Skin epidermis (tissue), 12 donors: ENCODE data around the gene BHLHA15.

Source experiments
- H3K27ac ChIP-seq, 21 experiments: fragments of 200-600 bp; sonication (generic) in 11 of 21; one replicate each; pipeline ENCODE4 v1.5.0; 2020; ENCODE audit warnings: mild to moderate bottlenecking in 3 of 21, inconsistent platforms in 2 of 21, moderate library complexity in 2 of 21
- H3K4me3 ChIP-seq, 7 experiments: fragments of 200-600 bp; sonication (generic) in 2 of 7; one replicate each; pipeline ENCODE4 v1.5.0; 2020; ENCODE audit warnings: inconsistent platforms in 2 of 7, mild to moderate bottlenecking in 2 of 7, moderate library complexity in 1 of 7

BHLHA15 gene

DNA sequence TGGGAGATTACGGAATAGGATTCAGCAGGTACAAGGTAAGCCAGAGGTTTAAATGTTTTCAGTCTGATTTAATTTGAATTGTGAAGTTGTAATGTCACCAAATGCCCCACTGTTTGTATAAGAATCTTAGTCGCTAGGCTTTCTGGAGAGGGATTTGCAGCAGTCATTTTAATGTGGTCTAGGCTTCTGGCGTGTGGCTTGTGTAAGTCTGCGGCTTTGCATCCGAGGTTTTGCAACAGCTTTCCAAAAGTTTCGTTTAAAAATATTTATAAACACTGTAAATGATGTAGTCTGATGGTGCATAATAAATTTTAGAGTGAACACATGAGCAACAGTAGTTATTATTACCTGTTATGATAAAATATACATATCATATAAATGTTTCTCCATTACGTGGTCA is 26.1 kb upstream of the BHLHA15 start:
- H3K4me3 ChIP-seq, result no peak overlapping the region
- H3K27ac ChIP-seq, result no peak overlapping the region

DNA sequence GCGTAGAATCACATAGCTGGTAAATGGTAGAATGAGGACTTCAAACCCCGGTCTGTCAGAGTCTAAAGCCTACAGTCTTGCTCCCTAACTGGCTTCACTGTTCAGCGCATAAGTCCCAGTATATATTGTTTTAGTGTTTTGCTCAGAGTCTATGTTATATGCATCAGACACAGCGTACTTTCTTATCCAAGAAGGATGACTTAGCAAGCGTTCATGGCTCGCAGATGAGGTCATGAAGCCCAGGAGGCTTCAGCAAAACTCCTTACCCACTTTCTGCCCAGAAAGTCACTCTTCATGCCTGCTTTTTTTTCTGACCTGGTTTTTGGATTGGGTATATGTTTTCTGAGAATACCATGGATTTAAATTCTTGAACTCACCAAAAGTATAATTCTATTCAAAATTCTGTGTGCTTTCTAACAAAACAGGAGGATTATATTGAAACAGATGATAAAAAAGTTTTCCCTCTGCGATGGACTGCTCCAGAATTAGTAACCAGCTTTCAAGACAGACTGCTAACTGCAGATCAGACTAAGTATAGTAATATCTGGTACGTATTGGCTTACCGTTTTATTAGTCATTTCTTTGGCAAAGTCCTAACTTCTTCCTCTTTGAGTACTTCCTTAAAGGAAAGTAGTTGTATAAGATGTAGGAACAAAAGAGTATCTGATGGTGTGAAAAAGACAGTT is 24.6 kb upstream of the BHLHA15 start:
- Histone ChIP-seq H3K4me3 (no peak overlapping the region), H3K27ac (peak overlapping the region in 3 of 21 experiments; percentile 6 to 46 (median 11))

DNA sequence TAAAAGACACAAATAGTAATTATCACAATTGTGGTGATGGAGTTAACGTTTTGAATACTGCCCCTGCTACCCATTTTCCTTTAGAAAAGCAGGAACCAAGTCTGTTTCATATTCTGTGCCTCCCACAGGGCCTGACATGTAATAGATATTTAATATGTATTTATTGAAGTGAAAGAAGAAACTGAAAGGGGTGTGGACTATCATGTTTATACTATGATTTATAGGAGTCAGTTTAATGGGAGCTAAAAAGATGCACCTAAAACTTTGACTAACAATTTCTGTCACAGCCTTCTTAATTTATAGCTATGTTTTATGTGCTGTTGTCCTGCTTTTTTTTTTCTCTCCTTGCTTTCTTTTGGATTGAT is 24.1 kb upstream of the BHLHA15 start:
- H3K27ac ChIP-seq, result peak overlapping the region in 2 of 21 experiments; percentile 6 to 11

DNA sequence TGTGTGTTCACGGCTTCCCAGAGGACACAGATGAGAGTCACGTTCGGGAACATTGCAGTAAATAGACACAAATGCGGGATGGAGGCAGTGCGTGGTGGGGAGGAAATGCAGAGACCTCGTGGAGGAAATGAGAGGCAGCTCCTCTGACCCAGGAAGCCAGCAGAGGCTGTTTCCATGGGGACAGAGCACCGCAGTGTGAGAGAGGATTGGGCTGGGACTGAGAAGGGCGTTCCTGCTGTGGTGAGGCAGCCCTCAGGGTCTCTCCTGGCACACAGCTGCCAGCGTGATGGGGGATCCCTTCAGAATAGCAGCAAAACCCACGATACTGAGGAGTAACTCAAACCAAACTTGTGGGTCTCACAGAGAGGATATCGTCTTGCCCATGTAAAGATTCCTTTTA is 21.7 kb upstream of the BHLHA15 start:
- Histone ChIP-seq H3K27ac (no peak overlapping the region), H3K4me3 (no peak overlapping the region)

More for the DNA sequence above, 24.1 kb upstream of the BHLHA15 start:
- H3K4me3 ChIP-seq, result no peak overlapping the region

DNA sequence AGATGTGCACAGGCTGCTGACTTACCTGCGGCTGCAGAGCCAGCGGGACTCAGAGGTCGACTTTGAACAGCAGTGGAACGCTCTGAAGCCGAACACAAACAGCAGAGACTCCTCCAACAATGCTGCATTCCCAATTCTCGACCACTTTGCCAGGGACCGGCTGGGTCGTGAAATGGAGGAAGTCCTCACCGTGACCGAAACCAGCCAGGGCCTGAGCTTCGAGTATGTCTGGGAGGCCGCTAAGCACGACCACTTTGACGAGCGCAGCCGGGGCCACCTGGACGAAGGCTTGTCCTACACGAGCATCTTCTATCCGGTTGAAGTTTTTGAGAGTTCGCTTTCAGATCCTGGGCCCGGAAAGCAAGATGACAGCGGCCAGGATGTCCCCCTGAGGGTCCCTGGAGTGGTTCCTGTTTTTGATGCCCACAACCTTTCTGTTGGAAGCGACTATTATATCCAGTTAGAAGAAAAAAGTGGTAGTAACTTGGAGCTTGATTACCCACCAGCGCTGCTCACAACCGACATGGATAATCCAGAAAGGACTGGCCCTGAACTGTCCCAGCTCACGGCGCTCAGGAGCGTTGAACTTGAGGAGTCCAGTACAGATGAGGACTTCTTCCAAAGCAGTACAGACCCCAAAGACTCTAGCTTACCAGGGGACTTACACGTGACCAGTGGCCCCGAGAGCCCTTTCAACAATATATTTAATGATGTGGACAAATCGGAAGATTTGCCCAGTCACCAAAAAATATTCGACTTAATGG is 19.4 kb upstream of the BHLHA15 start:
- H3K4me3 ChIP-seq, result no peak overlapping the region
- no peak overlapping the region for H3K27ac ChIP-seq

DNA sequence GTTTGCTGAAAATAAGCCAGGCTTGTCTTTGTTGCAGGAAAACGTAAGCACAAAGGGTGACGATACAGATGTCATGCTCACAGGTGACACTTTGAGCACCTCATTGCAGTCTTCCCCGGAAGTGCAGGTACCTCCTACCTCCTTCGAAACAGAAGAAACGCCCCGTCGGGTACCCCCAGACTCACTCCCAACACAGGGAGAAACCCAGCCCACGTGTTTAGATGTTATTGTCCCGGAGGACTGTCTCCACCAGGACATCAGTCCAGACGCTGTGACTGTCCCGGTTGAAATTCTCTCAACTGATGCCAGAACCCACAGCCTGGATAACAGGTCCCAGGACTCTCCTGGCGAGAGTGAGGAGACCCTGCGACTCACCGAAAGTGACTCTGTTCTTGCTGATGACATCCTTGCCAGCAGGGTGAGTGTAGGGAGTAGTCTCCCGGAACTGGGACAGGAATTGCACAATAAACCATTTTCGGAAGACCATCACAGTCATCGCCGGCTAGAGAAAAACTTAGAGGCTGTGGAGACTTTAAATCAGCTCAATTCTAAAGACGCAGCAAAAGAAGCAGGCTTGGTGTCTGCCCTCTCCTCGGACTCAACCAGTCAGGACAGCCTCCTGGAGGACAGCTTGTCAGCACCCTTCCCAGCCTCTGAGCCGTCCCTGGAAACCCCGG is 18.3 kb upstream of the BHLHA15 start:
- H3K27ac ChIP-seq, result no peak overlapping the region
- no peak overlapping the region for H3K4me3 ChIP-seq

DNA sequence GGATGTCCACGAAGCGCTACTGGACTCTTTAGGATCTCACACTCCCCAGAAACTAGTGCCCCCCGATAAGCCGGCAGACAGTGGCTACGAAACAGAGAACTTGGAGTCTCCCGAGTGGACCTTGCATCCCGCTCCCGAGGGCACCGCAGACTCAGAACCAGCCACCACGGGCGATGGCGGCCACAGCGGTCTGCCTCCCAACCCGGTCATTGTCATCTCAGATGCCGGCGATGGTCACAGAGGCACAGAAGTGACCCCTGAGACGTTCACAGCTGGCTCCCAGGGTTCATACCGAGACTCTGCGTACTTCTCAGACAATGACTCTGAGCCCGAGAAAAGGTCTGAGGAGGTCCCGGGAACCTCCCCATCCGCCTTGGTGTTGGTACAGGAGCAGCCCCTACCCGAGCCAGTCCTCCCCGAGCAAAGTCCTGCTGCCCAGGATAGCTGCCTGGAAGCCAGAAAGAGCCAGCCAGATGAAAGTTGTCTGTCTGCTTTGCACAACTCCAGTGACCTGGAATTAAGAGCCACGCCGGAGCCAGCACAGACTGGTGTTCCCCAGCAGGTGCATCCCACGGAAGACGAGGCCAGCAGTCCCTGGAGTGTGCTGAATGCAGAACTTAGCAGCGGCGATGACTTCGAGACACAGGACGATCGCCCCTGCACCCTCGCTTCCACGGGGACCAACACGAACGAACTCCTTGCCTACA is 17.6 kb upstream of the BHLHA15 start:
- H3K4me3 ChIP-seq, result no peak overlapping the region

DNA sequence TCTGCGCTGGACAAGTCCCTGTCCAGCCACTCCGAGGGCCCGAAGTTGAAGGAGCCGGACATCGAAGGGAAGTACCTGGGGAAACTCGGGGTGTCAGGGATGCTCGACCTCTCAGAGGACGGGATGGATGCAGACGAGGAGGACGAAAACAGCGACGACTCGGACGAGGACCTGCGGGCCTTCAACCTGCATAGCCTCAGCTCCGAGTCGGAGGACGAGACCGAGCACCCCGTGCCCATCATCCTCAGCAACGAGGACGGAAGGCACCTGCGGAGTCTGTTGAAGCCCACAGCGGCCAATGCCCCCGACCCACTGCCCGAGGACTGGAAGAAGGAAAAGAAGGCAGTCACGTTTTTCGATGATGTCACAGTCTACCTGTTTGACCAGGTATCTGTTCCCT is 17.1 kb upstream of the BHLHA15 start:
- Histone ChIP-seq H3K4me3 (no peak overlapping the region), H3K27ac (no peak overlapping the region)

More for the DNA sequence above, 17.6 kb upstream of the BHLHA15 start:
- H3K27ac ChIP-seq, result no peak overlapping the region

DNA sequence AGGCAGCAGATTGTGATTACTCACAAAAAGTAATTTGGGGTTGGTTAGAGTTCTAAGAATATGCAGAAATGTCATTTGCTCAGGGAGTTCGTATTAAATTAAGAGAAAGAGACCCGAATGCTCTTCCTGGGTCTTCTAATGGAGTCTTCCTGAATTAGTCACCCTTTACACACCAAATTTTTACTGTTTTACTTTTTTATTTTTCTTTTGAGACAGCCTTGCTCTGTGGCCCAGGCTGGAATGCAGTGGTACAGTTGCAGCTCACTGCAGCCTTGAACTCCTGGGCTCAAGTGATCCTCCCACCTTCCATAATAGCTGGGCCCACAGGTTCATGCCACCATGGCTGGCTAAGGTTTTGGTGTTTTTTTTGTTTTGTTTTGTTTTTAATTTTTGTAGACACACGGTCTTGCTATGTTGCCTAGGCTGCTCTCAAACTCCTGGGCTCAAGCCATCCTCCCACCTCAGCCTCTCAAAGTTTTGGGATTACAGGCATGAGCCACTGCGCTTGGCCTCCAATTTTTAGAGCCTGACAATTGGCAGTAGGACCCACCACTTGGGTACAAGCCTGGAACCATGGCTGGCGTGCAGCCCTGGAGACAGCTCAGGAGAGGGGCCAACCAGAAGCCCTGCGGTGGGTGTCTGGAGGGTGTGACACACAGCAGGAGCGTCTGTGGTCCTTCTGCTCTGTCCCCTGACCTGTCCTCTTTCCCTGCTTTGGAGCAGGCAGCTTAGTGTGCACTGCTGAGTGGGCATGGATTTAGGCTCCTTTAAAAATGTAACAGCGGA is 16.4 kb upstream of the BHLHA15 start:
- Histone ChIP-seq H3K4me3 (no peak overlapping the region), H3K27ac (no peak overlapping the region)

DNA sequence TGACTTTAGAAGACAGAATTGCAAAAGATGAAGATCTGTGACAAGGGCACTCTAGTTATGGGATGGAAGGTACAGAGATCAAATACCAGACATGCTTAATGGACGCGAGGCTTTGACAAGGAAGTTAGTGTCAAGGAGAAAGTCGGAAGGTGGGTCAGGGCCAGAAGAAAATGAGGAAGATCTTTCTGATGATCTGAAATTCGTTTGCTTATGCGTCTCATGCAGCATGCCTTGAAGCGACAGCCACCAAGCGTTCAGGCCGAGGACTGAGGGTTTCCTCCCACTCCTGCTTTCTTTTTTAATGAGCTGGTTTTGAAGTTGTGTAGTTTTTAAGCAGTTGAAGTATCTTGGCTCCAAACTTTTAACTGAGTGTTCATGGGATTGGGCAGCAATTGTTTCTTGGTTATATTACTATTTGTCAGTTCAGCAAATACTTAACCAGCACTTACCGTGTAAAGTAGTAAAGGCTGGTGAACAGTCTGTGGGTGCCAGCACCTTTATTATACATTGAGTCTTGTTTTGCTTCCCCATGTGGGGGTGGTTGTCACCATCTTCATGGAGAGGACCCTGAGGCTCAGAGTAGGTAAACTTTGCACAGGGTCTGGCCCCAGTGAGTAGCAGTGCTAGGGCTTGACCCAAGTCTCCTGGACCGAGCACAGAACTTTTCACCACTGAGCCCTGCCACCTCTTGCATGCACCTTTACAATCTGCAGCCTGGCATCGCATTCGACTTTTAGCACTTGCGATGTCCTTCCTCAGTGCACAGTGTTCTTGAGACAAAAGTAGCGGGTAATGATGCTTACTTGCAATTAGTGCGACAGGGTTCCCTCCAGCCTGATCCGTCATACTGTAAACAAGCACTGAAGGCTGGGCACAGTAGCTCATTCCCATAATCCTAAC is 14.3 kb upstream of the BHLHA15 start:
- Histone ChIP-seq H3K27ac (no peak overlapping the region), H3K4me3 (no peak overlapping the region)

DNA sequence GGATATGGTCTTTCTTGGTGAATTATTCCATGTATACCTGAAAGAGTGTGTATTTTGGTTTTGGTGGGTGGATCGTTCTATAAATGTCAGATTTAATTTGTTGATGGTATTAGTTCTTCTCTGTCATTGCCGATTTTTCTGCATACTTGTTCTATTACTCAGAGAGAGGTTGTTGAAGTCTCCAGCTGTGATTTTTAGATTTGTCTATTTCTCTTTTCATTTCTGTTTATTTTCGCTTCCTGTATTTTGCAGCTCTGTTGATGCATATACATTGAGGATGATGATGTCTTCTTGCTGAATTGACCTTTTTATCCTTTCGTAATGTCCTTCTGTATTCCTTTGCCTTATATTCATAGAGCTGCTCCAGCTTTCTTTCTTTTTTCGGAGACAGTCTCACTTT is 12.1 kb upstream of the BHLHA15 start:
- Histone ChIP-seq H3K4me3 (no peak overlapping the region), H3K27ac (no peak overlapping the region)

DNA sequence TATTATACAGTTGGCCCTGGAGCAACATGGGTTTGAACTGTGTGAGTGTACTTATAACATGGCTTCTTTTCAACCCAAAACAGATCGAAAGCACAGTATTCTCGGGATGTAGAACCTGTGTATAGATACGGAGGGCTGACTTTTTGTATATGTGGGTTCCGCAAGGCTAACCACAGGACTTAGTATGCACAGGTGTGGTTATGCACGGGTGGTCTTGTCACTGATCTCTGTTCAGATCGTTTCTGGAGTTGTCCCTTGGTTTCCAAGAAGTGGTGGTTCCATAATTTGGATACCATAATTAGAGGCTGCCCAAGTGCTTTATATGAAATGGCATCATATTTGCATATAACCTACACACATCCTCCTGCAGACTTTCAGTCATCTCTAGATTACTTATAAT is 10.9 kb upstream of the BHLHA15 start:
- H3K27ac ChIP-seq, result no peak overlapping the region

DNA sequence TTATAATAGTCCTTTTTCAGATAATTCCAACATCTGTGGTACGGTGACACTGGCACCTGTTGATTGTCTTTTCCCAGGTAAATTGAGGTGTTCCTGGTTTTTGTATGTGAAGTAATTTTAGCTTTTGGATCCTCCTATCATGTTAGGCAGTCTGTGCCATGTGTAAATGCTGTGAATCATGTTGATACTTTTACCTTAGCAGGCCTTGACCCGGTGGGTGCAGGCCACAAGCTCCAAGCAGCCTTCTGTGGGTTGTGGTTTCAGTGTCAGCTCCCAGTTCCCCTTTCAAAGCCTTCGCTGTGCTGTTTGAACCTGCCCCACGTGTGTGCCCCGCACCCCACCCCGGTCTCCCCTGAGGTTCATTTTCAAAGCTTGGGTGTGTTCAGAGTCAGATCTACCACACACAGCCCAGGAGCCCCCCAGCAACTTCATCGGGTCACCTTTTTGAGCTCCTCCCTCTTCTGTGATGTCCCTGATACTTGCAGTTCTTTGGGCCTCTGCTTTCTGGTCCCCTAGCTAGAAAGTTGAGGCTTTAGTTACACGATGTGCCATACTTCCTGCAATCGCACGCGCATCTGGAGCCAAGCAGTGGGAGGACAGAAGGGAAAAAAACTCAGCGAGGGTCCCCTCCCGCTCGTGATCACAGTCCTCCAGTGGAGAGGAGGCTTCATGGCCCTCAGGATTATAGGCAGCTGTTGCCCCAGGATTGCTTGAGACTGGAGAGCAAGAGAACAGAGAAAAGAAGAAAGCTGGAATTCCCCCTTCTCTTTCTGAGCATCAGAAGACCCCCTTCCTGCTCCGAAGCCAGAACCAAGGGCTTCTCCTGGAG is 8.7 kb upstream of the BHLHA15 start:
- H3K27ac ChIP-seq, result no peak overlapping the region
- H3K4me3 ChIP-seq, result no peak overlapping the region

More for the DNA sequence above, 10.9 kb upstream of the BHLHA15 start:
- no peak overlapping the region for H3K4me3 ChIP-seq

DNA sequence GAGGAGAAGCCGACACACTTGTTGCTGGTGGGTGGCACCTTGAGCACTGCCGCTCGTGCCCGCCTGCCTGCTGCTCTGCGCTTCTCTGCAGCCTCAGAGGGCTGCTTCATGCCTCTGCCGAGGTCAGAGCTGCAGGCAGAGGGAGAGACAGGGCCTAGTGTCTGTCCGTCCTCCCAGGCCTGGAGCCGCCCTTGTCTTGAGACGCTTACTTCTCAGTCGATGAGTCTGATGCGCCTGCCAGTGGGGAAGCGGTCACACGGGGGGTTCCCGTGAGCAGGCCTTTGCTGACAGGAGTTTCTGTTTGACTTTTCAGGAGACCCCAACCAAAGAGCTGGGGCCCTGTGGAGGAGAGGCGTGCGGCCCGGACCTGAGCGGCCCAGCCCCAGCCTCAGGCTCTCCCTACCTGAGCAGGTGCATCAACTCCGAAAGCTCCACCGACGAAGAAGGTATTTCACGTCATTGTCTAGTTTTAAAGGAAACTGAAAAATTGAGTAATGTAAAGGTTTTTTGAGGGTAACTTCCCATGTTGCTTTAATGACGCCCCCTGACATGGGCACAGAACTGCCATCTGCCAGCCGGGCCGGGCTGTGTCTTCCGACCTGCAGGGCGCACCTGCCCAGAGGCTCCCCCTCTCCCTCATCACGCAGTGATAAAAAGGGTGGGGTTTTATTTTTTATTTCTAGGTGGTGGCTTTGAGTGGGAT is 7.8 kb upstream of the BHLHA15 start:
- Histone ChIP-seq H3K4me3 (no peak overlapping the region), H3K27ac (no peak overlapping the region)

DNA sequence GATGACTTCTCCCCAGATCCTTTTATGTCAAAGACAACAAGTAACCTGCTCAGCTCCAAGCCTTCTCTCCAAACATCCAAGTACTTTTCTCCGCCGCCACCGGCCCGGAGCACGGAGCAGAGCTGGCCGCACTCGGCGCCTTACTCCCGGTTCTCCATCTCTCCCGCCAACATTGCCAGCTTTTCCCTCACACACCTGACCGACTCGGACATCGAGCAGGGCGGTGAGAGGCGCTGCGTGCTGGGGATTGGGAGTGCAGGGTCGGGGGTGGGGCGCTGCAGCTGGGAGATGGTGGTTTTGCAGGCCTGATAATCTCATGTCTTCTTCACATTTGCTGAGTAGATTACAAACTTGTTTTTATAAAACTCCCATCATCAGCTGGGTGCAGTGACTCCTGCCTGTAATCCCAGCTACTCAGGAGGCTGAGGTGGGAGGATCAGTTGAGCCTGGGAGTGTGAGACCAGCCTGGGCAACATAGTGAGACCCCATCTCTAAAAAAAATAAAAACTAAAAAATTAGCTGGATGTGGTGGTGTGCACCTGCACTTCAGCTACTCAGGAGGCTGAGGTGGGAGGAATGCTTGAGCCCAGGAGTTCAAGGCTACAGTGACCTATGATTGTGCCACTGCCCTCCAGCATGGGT is 7.2 kb upstream of the BHLHA15 start:
- Histone ChIP-seq H3K27ac (no peak overlapping the region), H3K4me3 (no peak overlapping the region)

DNA sequence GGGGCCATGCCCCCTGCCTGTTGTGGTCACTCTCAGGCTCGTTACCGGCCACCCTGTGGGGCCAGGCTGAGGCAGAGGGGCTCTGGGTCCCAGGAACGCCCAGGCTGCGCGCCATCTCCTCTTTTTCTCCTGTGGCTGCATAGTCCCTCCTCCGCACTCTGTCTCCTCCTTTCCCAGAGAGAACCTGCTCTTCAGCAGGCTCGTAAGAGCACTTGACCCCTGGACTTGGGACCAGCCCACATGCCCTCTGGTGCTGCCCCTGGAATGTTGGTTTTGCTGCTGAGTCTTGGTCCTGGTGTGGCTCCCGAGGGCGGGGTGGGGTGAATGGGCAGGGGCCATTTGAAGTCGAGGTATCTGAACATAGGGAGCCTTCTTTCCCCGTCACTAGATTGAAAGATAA is 6.6 kb upstream of the BHLHA15 start:
- Histone ChIP-seq H3K4me3 (no peak overlapping the region), H3K27ac (no peak overlapping the region)
